ENCODE results near the gene TDRD7.

- TF ChIP-seq CTCF (IDR thresholded peaks at IDR 0.05; ENCODE audit: insufficient read depth, low read depth, low read length): peak; percentile 84
- TF ChIP-seq EZH2 (IDR thresholded peaks at IDR 0.05; ENCODE audit: insufficient read depth, low read length): no peak
These were observed at the start of gene TDRD7 for GRCh38 chr9:97411789-97412625.
